Osteoblast (primary cell): Measurements from ENCODE around the gene ELMO1. TPM values are rescaled to one million over a fixed set of nuclear protein-coding genes. Genes with fewer than 3 reads are reported as not detected.

Experiments
- DNase-seq: peaks from one replicate; pipeline ENCODE4 v3.0.0; 2011; ENCODE audit warnings: low spot score, mixed read lengths; ENCODE audit not compliant: insufficient read length; ENCODE audit errors: missing footprints
- H2AFZ ChIP-seq: 2 replicates; pipeline ENCODE4 v1.6.0; 2011; ENCODE audit warnings: mild to moderate bottlenecking, low read length
- H3K27ac ChIP-seq: 2 replicates; pipeline ENCODE4 v1.5.1; 2011; ENCODE audit warnings: mild to moderate bottlenecking, low read depth, low read length, moderate library complexity
- H3K27me3 ChIP-seq: 2 replicates; pipeline ENCODE4 v1.6.0; 2012; ENCODE audit warnings: mild to moderate bottlenecking, control low read depth, inconsistent platforms, low read length, moderate library complexity; ENCODE audit not compliant: insufficient read depth
- H3K36me3 ChIP-seq: 2 replicates; pipeline ENCODE4 v1.5.1; 2011; ENCODE audit warnings: mild to moderate bottlenecking, low read length, control low read depth, moderate library complexity; ENCODE audit not compliant: insufficient read depth
- H3K4me1 ChIP-seq: 2 replicates; pipeline ENCODE4 v1.5.1; 2011; ENCODE audit warnings: mild to moderate bottlenecking, low read length, control low read depth, moderate library complexity; ENCODE audit not compliant: insufficient read depth
- H3K4me2 ChIP-seq: 2 replicates; pipeline ENCODE4 v1.6.0; 2011; ENCODE audit warnings: mild to moderate bottlenecking, low read length; ENCODE audit not compliant: insufficient read depth
- H3K4me3 ChIP-seq: fragments of 200-600 bp; sonication (generic); 3 replicates; pipeline ENCODE4 v1.5.1; 2012; ENCODE audit warnings: mild to moderate bottlenecking, low read length, inconsistent platforms; ENCODE audit not compliant: insufficient read depth
- H3K79me2 ChIP-seq: 2 replicates; pipeline ENCODE4 v1.6.0; 2012; ENCODE audit warnings: mild to moderate bottlenecking, low read length, control low read depth, inconsistent platforms; ENCODE audit not compliant: insufficient read depth
- H3K9me3 ChIP-seq: 2 replicates; pipeline ENCODE4 v1.5.1; 2011; ENCODE audit warnings: low read depth, low read length, control low read depth
- H4K20me1 ChIP-seq: 2 replicates; pipeline ENCODE4 v1.6.0; 2012; ENCODE audit warnings: mild to moderate bottlenecking, low read length, control low read depth; ENCODE audit not compliant: insufficient read depth
- CTCF ChIP-seq: IDR thresholded peaks from 2 replicates; pipeline ENCODE4 v1.5.1; 2011; ENCODE audit warnings: mild to moderate bottlenecking, low read depth, low read length, moderate library complexity; ENCODE audit errors: extremely low read depth
- total RNA-seq: library from RNA; depleted of rRNA; stranded (reverse); fragments of >200 nt; gene quantifications from 2 replicates; pipeline ENCODE4 v1.2.3, GENCODE V29; 2012

Gene ELMO1
- total RNA-seq, 1 donor: 2.2 TPM

DNA sequence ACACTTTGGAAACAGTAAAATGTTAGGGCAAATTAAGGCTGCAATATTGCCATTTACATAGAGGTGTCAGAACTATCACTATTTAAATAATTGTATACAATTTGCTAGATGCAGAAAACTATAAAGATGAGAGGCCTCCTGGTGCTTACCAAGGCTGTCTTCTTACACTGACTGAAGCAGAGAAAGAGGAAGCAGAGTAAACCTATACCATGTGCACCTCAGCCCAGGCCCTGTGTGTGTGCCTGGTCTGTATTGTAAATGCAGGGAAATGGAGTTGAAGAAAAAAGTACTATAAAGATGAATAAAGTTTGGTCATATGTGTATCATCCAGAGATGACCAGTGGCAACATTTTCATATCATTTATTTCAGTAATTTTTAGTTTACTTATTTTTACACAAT, 29.2 kb downstream of the ELMO1 start:
- Histone ChIP-seq H4K20me1 (no peaks in the 10 kb centered on the region), H3K27ac (no peak overlapping the region), H3K79me2 (no peaks in the 10 kb centered on the region), H3K27me3 (no peaks in the 10 kb centered on the region), H2AFZ (no peak overlapping the region), H3K4me3 (no peak overlapping the region), H3K4me1 (no peaks in the 10 kb centered on the region), H3K4me2 (no peak overlapping the region), H3K9me3 (peaks cover 4% of the 10 kb centered on the region), H3K36me3 (no peaks in the 10 kb centered on the region)
- no peak for TF ChIP-seq CTCF
- DNase-seq: no peak

DNA sequence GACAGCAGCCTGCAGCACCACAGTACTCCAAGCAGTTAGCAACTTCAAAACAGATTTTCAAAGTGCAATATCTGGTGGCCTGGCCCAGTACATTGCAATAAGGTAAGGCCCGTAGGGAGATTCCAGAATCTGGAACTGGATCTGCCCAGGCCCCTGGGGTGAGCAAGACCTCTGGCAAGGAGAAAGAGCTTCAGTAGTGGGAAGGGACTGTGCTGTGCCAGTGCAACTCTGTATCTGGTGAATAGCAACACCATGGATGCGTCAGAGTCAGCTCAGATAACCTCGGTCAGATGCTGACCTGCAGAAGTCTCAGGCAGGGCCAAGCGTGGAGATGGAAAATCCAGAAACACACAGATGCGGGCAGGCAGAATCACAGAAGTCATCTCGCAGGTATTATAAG, 30.3 kb downstream of the ELMO1 start:
- no peak for TF ChIP-seq CTCF
- H3K27ac ChIP-seq: no peak overlapping the region
- H3K36me3 ChIP-seq: no peaks in the 10 kb centered on the region
- H3K4me2 ChIP-seq: no peak overlapping the region
- H4K20me1 ChIP-seq: no peaks in the 10 kb centered on the region
- no peaks in the 10 kb centered on the region for H3K4me1 ChIP-seq
- no peaks in the 10 kb centered on the region for H3K79me2 ChIP-seq
- H3K9me3 ChIP-seq: peaks cover 4% of the 10 kb centered on the region
- no peak for DNase-seq
- H3K4me3 ChIP-seq: no peak overlapping the region
- H3K27me3 ChIP-seq: no peaks in the 10 kb centered on the region
- no peak overlapping the region for H2AFZ ChIP-seq

- Histone ChIP-seq H2AFZ (no peak overlapping the region), H3K9me3 (no peaks in the 10 kb centered on the region), H3K4me3 (no peak overlapping the region), H3K36me3 (no peaks in the 10 kb centered on the region), H4K20me1 (no peaks in the 10 kb centered on the region), H3K4me2 (no peak overlapping the region), H3K27ac (no peak overlapping the region), H3K79me2 (no peaks in the 10 kb centered on the region), H3K27me3 (no peaks in the 10 kb centered on the region), H3K4me1 (no peaks in the 10 kb centered on the region)
- no peak for TF ChIP-seq CTCF
- no peak for DNase-seq
Observed at GRCh38 chr7:37417107-37417474, 31.6 kb downstream of the ELMO1 start.

GRCh38 chr7:37416378-37417106, 32.1 kb downstream of the ELMO1 start:
- no peaks in the 10 kb centered on the region for H3K27me3 ChIP-seq
- no peak for DNase-seq
- no peaks in the 10 kb centered on the region for H3K4me1 ChIP-seq
- H3K9me3 ChIP-seq: no peaks in the 10 kb centered on the region
- H3K79me2 ChIP-seq: no peaks in the 10 kb centered on the region
- no peak for TF ChIP-seq CTCF
- H2AFZ ChIP-seq: no peak overlapping the region
- H3K27ac ChIP-seq: no peak overlapping the region
- H4K20me1 ChIP-seq: no peaks in the 10 kb centered on the region
- no peaks in the 10 kb centered on the region for H3K36me3 ChIP-seq
- no peak overlapping the region for H3K4me3 ChIP-seq
- H3K4me2 ChIP-seq: no peak overlapping the region
